ENCODE measurements around the gene ZCCHC7.
"Not testable (repeated sequence)": the region's sequence is repeated elsewhere in the genome, so short reads cannot be mapped to it uniquely, and the experiment has no call there.

Gene ZCCHC7

DNA sequence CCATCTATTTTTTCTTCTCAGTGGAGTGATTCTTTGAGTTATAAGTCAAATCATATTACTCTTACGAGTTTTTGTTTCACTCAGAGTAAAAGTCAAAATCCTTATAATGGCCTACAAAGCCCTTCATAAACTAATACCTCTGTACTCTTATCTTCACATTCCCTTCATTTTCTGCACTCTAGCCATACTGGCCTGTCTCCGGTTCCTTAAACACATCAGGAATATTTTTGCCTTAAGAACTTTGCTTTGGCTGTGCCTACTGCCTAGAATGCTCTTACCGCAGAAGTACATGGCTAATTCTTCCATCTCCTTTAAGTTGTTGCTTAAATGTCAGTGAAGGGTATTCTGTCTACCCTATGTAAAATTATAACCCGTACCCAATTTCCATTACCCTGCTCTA lies 169.3 kb downstream of the ZCCHC7 start:
- no peaks in the 10 kb centered on the region for H3K36me3 ChIP-seq (ENCODE audit: insufficient read depth, insufficient read length, low read length)
- H3K9me3 ChIP-seq (ENCODE audit: insufficient read depth, low read length), result no peaks in the 10 kb centered on the region
- TF ChIP-seq SUZ12 (IDR thresholded peaks at IDR 0.05; ENCODE audit: extremely low read depth, insufficient read depth, insufficient read length) (no peak), YY1 (IDR thresholded peaks at IDR 0.05; ENCODE audit: insufficient read depth, insufficient read length) (no peak), ZNF274 (IDR thresholded peaks at IDR 0.05; ENCODE audit: low read depth, low read length) (no peak)
- H3K4me3 ChIP-seq (ENCODE audit: insufficient read length, low read depth), result no peak overlapping the region
- no peaks in the 10 kb centered on the region for H3K27me3 ChIP-seq (ENCODE audit: insufficient read depth, insufficient read length)
- H3K4me1 ChIP-seq (ENCODE audit: insufficient read depth, insufficient read length), result no peaks in the 10 kb centered on the region
- H3K9ac ChIP-seq (ENCODE audit: insufficient read length, low read depth), result no peak overlapping the region
- DNase-seq (ENCODE audit: low read depth, low spot score), result no peak

DNA sequence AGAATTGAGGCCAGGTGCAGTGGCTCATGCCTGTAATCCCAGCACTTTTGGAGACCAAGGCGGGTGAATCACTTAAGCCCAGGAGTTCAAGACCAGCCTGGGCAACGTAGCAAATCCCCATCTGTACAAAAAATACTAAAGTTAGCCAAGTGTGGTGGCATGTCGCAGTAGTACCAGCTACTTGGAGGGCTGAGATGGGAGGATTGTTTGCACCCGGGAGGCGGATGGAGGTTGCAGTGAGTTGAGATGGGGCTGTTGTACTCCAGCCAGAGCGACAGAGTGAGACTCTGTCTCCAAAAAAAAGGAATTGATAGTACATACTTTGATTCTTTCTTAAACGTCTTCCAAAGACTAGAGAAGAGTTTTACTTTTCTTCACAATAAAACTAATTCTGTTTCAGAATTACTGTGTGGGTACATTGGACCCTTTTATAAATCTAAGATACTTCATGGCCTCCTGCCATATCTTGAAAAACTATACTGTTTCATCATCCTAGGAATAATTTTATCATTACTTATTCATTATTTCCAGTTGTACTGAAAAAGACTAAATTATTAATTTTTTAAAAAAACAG lies 170.1 kb downstream of the ZCCHC7 start:
- H3K9ac ChIP-seq (ENCODE audit: insufficient read length, low read depth), result no peak overlapping the region
- no peak for DNase-seq (ENCODE audit: low read depth, low spot score)
- no peaks in the 10 kb centered on the region for H3K9me3 ChIP-seq (ENCODE audit: insufficient read depth, low read length)
- no peaks in the 10 kb centered on the region for H3K27me3 ChIP-seq (ENCODE audit: insufficient read depth, insufficient read length)
- no peaks in the 10 kb centered on the region for H3K36me3 ChIP-seq (ENCODE audit: insufficient read depth, insufficient read length, low read length)
- no peaks in the 10 kb centered on the region for H3K4me1 ChIP-seq (ENCODE audit: insufficient read depth, insufficient read length)
- no peak for TF ChIP-seq ZNF274 (IDR thresholded peaks at IDR 0.05; ENCODE audit: low read depth, low read length)
- no peak for TF ChIP-seq SUZ12 (IDR thresholded peaks at IDR 0.05; ENCODE audit: extremely low read depth, insufficient read depth, insufficient read length)
- TF ChIP-seq YY1 (IDR thresholded peaks at IDR 0.05; ENCODE audit: insufficient read depth, insufficient read length), result no peak
- H3K4me3 ChIP-seq (ENCODE audit: insufficient read length, low read depth), result no peak overlapping the region

DNA sequence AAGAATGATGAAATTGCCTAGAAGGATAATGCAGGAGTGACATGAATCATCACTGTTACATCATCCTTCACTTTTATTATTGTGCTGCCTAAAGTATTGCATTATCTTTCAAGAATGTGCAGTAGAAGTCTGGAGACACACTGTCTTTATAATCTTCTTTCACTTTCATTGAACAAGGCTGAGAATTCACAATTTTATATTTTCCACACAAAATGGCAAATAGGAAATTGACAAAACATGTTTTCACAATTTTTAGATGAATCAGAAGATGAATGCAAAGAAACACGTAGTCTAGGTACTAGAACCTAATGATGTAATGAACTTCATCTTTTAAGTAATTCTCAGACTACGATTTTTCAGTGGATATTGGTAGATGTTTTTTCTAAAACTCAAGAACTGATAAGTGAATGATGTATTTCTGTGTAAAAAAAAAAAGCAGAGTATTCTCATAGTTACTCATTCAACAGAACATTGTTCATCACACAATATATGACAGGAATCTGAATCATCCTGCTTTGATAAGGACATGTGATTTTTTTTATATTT lies 170.6 kb downstream of the ZCCHC7 start:
- Histone ChIP-seq H3K4me3 (ENCODE audit: insufficient read length, low read depth) (no peak overlapping the region), H3K9me3 (ENCODE audit: insufficient read depth, low read length) (no peaks in the 10 kb centered on the region), H3K4me1 (ENCODE audit: insufficient read depth, insufficient read length) (no peaks in the 10 kb centered on the region), H3K9ac (ENCODE audit: insufficient read length, low read depth) (no peak overlapping the region), H3K27me3 (ENCODE audit: insufficient read depth, insufficient read length) (no peaks in the 10 kb centered on the region), H3K36me3 (ENCODE audit: insufficient read depth, insufficient read length, low read length) (no peaks in the 10 kb centered on the region)
- DNase-seq (ENCODE audit: low read depth, low spot score), result no peak
- no peak for TF ChIP-seq ZNF274 (IDR thresholded peaks at IDR 0.05; ENCODE audit: low read depth, low read length)
- no peak for TF ChIP-seq SUZ12 (IDR thresholded peaks at IDR 0.05; ENCODE audit: extremely low read depth, insufficient read depth, insufficient read length)
- no peak for TF ChIP-seq YY1 (IDR thresholded peaks at IDR 0.05; ENCODE audit: insufficient read depth, insufficient read length)

DNA sequence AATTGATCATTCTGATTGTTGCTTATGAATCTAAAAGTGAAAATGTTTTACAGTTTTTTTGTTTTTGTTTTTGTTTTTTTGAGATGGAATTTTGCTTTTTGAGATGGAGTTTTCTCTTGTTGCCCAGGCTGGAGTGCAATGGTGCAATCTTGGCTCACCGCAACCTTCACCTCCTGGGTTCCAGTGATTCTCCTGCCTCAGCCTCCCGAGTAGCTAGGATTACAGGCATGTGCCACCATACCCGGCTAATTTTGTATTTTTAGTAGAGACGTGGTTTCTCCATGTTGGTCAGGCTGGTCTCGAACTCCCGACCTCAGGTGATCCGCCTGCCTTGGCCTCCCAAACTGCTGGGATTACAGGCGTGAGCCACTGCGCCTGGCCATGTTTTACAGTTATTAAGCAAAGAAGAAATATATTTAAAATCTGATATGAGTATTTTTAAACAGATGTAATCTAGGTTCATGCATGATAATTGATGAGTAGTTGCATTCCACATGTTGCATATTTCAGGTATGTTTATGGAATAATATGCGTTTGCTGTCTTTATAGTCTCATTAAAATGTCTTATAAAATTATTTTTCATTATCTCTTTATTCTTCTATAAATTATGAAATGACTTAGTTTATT lies 171.4 kb downstream of the ZCCHC7 start:
- H3K36me3 ChIP-seq (ENCODE audit: insufficient read depth, insufficient read length, low read length); H3K4me1 ChIP-seq (ENCODE audit: insufficient read depth, insufficient read length); H3K9me3 ChIP-seq (ENCODE audit: insufficient read depth, low read length); H3K9ac ChIP-seq (ENCODE audit: insufficient read length, low read depth); H3K27me3 ChIP-seq (ENCODE audit: insufficient read depth, insufficient read length); H3K4me3 ChIP-seq (ENCODE audit: insufficient read length, low read depth); DNase-seq (ENCODE audit: low read depth, low spot score): not testable (repeated sequence)

DNA sequence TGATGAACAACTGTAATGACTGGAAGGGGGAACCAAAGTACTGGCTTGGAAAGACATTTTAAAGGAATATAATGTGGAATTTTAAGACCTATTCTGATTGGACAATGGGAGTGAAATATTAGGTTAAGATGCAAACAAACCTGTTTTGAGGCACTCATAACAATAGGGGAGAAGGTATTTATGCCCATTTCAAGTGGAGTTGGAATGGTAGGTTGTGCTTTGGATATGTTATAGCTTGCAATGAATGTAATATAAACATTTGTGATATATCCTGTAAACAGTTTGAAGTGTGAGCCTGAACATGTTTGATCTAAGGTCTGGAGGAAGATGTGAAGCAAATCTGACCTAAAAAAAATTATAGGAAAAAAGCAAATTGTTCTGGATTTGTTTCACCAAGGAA lies 172.5 kb downstream of the ZCCHC7 start:
- H3K9ac ChIP-seq (ENCODE audit: insufficient read length, low read depth), result no peak overlapping the region
- H3K4me1 ChIP-seq (ENCODE audit: insufficient read depth, insufficient read length), result no peaks in the 10 kb centered on the region
- H3K36me3 ChIP-seq (ENCODE audit: insufficient read depth, insufficient read length, low read length), result no peaks in the 10 kb centered on the region
- H3K9me3 ChIP-seq (ENCODE audit: insufficient read depth, low read length), result no peaks in the 10 kb centered on the region
- DNase-seq (ENCODE audit: low read depth, low spot score), result no peak
- TF ChIP-seq ZNF274 (IDR thresholded peaks at IDR 0.05; ENCODE audit: low read depth, low read length) (no peak), YY1 (IDR thresholded peaks at IDR 0.05; ENCODE audit: insufficient read depth, insufficient read length) (no peak), SUZ12 (IDR thresholded peaks at IDR 0.05; ENCODE audit: extremely low read depth, insufficient read depth, insufficient read length) (no peak)
- H3K4me3 ChIP-seq (ENCODE audit: insufficient read length, low read depth), result no peak overlapping the region
- no peaks in the 10 kb centered on the region for H3K27me3 ChIP-seq (ENCODE audit: insufficient read depth, insufficient read length)

DNA sequence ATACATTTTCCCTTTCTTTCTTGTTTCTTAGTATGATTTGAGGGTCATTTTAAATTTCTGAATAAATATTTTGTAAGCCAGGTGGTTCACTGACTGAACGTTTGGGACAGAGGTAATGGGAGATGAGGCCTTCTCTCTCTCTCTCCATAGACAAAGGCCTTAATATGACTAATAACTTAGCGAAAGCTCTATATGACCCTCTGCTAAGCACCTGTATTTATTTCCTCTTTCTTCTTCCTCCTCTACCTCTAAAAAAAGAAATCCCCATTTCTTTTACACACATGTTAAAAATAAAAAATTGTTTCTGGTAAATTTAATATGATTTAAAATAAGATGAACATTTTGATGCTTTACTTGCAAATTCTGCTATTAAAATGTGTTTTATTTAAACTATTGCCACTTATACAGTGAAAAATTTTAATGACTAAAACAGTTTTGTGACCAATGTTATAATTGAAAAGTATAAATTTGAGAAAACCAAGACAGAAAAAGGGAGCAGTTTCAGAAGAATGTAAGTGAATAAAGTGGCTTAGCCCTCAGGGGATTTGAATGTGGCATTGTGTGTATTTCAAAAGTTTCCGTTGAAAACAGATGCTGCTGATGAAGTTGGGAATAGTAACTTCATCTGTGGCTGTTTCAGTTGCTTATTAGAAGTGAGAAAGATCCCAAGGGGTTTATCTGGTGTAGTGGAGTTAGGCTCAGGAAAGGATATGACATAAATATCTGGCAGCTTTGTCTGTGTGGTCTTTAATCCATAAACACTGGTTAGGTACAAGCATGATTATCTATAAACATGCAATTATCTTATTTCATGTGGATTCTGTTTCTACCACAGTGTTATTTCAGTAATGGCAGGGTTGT lies 173.5 kb downstream of the ZCCHC7 start:
- no peak for DNase-seq (ENCODE audit: low read depth, low spot score)
- no peak overlapping the region for H3K4me3 ChIP-seq (ENCODE audit: insufficient read length, low read depth)
- no peaks in the 10 kb centered on the region for H3K4me1 ChIP-seq (ENCODE audit: insufficient read depth, insufficient read length)

DNA sequence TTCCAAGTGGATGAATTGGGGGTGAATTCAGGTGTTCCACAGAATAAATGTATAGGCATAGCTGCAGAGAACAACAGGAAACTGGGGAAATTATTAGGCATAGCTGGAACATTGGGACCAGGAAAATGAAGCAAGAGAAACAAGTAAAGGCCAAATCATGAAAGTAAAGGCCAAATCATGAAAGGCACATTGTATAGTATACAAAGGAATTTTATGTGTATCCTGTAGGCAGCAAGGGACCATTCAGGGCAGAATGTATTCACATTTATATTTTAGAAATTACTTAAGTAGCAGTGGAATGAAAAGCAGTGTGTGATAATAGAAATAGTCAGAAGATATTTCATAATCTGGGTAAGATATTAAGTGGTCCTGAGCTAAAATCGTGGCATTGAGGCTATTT lies 174.8 kb downstream of the ZCCHC7 start:
- Histone ChIP-seq H3K4me1 (ENCODE audit: insufficient read depth, insufficient read length) (no peaks in the 10 kb centered on the region), H3K9ac (ENCODE audit: insufficient read length, low read depth) (no peak overlapping the region), H3K4me3 (ENCODE audit: insufficient read length, low read depth) (no peak overlapping the region), H3K36me3 (ENCODE audit: insufficient read depth, insufficient read length, low read length) (no peaks in the 10 kb centered on the region), H3K9me3 (ENCODE audit: insufficient read depth, low read length) (no peaks in the 10 kb centered on the region), H3K27me3 (ENCODE audit: insufficient read depth, insufficient read length) (no peaks in the 10 kb centered on the region)
- TF ChIP-seq SUZ12 (IDR thresholded peaks at IDR 0.05; ENCODE audit: extremely low read depth, insufficient read depth, insufficient read length), result no peak
- no peak for TF ChIP-seq YY1 (IDR thresholded peaks at IDR 0.05; ENCODE audit: insufficient read depth, insufficient read length)
- TF ChIP-seq ZNF274 (IDR thresholded peaks at IDR 0.05; ENCODE audit: low read depth, low read length), result no peak
- DNase-seq (ENCODE audit: low read depth, low spot score), result no peak

More for the DNA sequence above, 173.5 kb downstream of the ZCCHC7 start:
- no peaks in the 10 kb centered on the region for H3K27me3 ChIP-seq (ENCODE audit: insufficient read depth, insufficient read length)
- H3K36me3 ChIP-seq (ENCODE audit: insufficient read depth, insufficient read length, low read length), result no peaks in the 10 kb centered on the region
- H3K9me3 ChIP-seq (ENCODE audit: insufficient read depth, low read length), result no peaks in the 10 kb centered on the region
- TF ChIP-seq YY1 (IDR thresholded peaks at IDR 0.05; ENCODE audit: insufficient read depth, insufficient read length), result no peak
- no peak overlapping the region for H3K9ac ChIP-seq (ENCODE audit: insufficient read length, low read depth)

All from NT2/D1 (cell line).